Activated CD8-positive, alpha-beta memory T cell treated with anti-CD3 and anti-CD28 coated beads for 36 hours (primary cell): ENCODE data around the gene ERO1A. TPM values are rescaled to one million over a fixed set of nuclear protein-coding genes. Genes with fewer than 3 reads are reported as not detected.

Experiments
- CTCF ChIA-PET: fragments of 350-600 bp; sonication (Branson Sonifier 250); formaldehyde crosslinking; loops from one replicate; lab custom pipeline; 2021; ENCODE audit warnings: antibody characterized with exemption; lab: Charles Lee
- POLR2A ChIA-PET: fragments of 350-600 bp; sonication (Branson Sonifier 250); formaldehyde crosslinking; loops from one replicate; lab custom pipeline; 2021; ENCODE audit warnings: antibody characterized with exemption; lab: Charles Lee
- total RNA-seq, 2 experiments: library from RNA; stranded (reverse); gene quantifications; one replicate each; pipeline ENCODE4 v1.2.3, GENCODE V29; 2021

Gene ERO1A
- total RNA-seq, 2 experiments from 2014 or later: 130 TPM

- ChIA-PET POLR2A (no interaction called here), CTCF (no interaction called here)
These were observed 10.9 kb upstream of the ERO1A start for GRCh38 chr14:52706286-52706685.

DNA sequence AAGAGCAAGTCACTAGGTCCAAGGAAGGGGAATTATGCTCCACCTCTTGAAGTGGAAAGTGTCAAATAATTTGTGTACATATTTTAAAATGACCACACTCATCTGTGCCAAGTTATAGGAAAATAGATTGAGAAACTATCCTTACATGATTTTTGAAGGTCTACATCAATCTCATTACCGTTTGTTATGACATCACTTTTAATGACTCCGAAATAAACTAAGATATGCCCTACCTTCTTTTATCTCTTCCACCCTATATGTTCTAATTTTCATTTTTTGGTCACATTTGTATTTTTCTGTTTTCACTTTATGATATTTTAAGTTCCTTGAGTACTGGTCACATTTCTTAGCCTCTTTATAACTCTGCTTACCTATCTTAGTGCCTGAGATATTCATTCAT lies 8.3 kb upstream of the ERO1A start:
- ChIA-PET CTCF (no interaction called here), POLR2A (no interaction called here)

- POLR2A ChIA-PET: no interaction called here
- CTCF ChIA-PET: no interaction called here
These were observed 7.9 kb upstream of the ERO1A start for GRCh38 chr14:52703225-52703624.

DNA sequence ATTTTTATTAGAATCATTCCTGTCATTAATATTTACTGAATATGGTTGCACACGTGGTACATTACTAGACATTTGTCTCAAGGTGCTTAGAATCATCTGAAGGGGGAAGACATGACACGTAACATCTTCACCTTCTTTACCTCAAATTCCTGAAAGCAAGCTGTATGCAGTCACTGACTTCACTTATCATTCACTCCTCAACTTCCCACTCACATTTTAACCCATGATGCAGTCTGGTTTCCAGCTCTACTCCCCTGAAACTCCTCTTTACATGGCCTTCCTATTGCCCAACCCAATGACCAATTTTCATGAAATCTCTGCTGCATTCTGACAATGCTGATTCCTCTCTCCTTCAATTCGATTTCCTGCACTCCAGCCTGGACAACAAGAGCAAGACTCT lies 5.9 kb upstream of the ERO1A start:
- ChIA-PET CTCF (interaction anchor here (0.7 kb wide), 1 partner anchor 61 kb away, joined by 3 read pairs; no protein-coding TSS in a partner anchor), POLR2A (interaction anchor here (0.5 kb wide), 1 partner anchor 29 kb away, joined by 8 read pairs; no protein-coding TSS in a partner anchor)

DNA sequence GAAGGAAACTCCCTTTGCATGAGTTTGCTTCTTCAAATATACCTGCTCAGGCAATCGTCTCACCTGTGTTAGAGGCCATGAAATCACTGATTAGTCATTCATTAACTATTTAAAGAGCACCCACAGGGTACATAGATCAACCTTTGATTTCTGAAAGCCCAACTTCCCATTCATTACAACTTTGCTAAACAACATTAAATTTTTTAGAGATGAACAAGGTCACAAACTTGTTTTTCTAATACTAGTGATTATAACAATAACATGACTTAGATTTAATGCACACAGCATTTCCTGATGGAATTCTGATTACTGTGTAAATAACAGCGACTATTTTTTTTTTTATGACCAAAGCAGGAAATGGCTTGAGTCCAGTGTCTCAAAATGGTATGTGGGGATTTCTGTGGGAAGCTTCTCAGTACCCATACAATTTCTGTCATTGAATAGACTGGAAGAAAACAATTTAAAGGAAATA lies 5.4 kb upstream of the ERO1A start:
- POLR2A ChIA-PET: interaction anchor here (0.5 kb wide), 1 partner anchor 28 kb away, joined by 8 read pairs; no protein-coding TSS in a partner anchor
- CTCF ChIA-PET: interaction anchor here (0.7 kb wide), 1 partner anchor 62 kb away, joined by 3 read pairs; no protein-coding TSS in a partner anchor

DNA sequence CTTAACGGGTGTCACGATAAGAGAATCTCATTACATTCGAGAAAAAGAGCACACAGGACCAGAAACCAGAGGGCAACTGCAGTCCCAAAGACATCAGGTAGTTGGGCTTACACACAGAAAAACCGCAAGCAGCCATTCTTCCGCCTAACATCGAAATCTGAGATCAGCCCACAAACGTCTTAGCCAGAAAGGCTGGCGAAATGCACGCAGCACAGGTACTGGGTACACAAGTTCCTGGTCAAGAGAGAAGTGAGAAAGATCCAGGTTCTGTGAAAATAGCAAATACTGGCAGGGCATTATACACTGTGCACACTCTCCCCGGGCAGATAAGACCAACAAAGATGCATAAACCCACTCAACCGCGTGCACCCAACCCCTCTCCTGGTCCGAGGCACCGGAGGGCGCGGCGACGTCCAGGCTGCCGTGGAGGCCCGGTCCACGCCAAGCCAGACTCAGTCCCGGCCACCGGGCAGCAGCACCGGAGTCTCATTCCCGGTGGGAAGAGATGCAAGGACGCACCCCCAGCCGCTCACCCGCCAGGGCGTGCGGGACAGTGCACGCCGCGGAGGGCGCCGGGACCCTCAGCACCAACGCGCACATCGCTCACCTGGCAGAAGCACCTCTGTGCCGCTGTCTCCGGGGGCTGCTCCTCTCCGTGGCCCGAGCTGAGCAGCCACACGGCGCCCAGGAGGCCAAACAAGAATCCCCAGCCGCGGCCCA lies 437 bp downstream of the ERO1A start:
- ChIA-PET CTCF (no interaction called here), POLR2A (interaction anchor here (0.6 to 1.6 kb wide), 7 partner anchors 10 to 1791 kb away, joined by 3 to 9 read pairs (median 3); partner anchors contain the start of genes GPR137C, PSMC6, STYX and TXNDC16)

- CTCF ChIA-PET: no interaction called here
- POLR2A ChIA-PET: no interaction called here
These were observed 1.8 kb downstream of the ERO1A start for GRCh38 chr14:52693532-52693931.

DNA sequence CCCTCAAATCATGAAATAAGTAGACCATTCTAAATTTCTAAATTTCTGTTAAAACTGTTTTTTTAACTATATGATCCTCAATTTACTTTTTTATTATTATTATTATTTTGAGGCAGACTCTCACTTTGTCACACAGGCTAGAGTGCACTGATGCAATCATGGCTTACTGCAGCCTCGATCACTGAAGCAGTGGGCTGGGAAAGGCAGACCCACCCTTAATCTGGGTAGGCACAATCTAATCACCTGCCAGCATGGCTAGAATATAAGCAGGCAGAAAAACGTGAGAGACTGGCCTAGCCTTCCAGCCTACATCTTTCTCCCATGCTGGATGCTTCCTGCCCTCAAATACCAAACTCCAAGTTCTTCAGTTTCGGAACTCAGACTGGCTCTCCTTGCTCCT lies 2.3 kb downstream of the ERO1A start:
- ChIA-PET CTCF (no interaction called here), POLR2A (no interaction called here)

- CTCF ChIA-PET: interaction anchor here (0.6 kb wide), 1 partner anchor 388 kb away, joined by 3 read pairs; no protein-coding TSS in a partner anchor
These were observed 3.0 kb downstream of the ERO1A start for GRCh38 chr14:52692248-52692962.

DNA sequence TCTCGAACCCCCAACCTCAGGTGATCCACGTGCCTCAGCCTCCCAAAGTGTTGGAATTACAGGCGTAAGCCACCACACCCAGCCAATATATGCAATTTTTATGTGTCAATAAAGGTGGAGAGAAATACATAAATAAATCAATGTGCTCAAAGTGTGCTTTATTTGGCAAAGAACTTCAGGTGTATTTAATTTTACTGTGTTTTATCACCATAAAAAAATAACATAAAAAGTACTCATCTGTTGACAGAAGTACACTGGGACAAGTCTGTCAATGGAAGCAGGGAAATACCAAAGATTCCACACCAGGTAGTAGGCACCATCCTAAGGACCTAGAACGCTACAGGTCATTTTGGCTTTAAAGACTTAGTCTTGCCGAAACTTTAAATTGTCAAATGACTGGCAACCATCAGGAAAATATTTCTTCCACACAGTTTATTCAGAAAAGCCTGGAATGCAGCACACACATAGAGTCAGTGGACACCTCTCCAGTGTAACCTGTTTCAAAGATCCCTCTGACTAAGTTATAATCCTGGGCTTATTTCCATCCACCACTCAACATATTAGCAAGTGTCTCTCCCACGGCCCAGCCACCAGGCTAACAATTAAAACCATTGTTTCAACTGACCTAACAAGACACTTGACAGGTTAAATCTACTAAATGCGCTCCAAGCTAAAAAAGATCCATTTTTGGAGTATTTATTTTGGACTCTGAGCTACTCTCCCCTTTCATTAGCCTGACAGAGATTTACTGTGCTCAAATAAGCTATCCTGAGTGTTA lies 4.2 kb downstream of the ERO1A start:
- POLR2A ChIA-PET: no interaction called here
- CTCF ChIA-PET: no interaction called here

More at GRCh38 chr14:52692248-52692962, 3.0 kb downstream of the ERO1A start:
- POLR2A ChIA-PET: no interaction called here

- ChIA-PET POLR2A (no interaction called here), CTCF (interaction anchor here (1.2 kb wide), 1 partner anchor 14 kb away, joined by 3 read pairs; no protein-coding TSS in a partner anchor)
These were observed 9.2 kb downstream of the ERO1A start for GRCh38 chr14:52686176-52686575.

DNA sequence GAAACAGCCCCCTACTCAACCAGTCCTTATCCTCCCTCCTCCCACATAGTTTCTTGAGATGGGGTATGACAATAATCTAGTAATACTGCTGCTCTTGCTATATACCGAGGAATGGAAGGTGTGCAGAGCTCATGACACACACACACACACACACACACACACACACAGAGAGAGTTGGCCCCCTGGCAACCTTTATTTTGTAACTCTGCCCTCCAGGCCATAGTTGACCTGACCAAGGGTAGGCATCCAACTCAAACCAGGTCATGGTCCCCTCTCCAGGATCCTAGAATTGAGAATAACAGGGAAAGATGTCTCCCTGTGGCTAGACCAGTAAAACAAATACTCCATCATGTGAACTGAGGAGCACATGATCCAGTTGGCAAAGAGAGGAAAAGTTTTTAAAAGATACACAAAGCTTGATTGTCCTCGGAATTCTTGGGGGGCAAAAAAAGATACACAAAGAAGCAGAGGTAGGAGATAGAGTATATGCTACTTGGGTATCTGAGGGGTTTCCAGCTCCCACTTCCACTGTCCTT lies 11.3 kb downstream of the ERO1A start:
- POLR2A ChIA-PET: no interaction called here
- CTCF ChIA-PET: interaction anchor here (0.6 kb wide), 1 partner anchor 242 kb away, joined by 3 read pairs; no protein-coding TSS in a partner anchor

GRCh38 chr14:52678591-52678990 lies 16.8 kb downstream of the ERO1A start:
- CTCF ChIA-PET: no interaction called here
- POLR2A ChIA-PET: no interaction called here

- ChIA-PET CTCF (no interaction called here), POLR2A (no interaction called here)
These were observed 31.5 kb downstream of the ERO1A start for GRCh38 chr14:52663850-52664249.

DNA sequence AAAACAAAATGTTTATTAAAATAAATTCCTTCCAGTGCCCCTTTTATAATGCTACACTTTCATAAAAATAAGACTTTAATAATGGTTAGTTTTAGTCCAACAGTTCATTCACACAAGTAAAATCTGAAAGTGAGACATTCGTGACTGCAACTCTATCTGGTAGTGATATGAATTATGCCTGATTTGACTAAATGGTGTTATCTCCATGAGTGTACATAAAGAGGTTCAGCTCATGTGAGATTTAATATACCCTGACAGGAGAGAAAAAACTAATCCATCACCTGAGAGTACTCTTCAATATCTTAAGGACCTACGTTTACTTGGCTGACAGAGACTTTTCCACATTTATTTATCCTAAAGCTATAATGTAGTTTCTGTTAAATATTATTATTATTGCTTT lies 34.0 kb downstream of the ERO1A start:
- ChIA-PET CTCF (no interaction called here), POLR2A (no interaction called here)

- ChIA-PET CTCF (no interaction called here), POLR2A (interaction anchor here (0.6 kb wide), 1 partner anchor 15 kb away, joined by 3 read pairs; no protein-coding TSS in a partner anchor)
These were observed 34.5 kb downstream of the ERO1A start for GRCh38 chr14:52660832-52661231.

- POLR2A ChIA-PET: interaction anchor here (0.6 kb wide), 1 partner anchor 14 kb away, joined by 3 read pairs; no protein-coding TSS in a partner anchor
- CTCF ChIA-PET: no interaction called here
These were observed 35.0 kb downstream of the ERO1A start for GRCh38 chr14:52660325-52660724.

DNA sequence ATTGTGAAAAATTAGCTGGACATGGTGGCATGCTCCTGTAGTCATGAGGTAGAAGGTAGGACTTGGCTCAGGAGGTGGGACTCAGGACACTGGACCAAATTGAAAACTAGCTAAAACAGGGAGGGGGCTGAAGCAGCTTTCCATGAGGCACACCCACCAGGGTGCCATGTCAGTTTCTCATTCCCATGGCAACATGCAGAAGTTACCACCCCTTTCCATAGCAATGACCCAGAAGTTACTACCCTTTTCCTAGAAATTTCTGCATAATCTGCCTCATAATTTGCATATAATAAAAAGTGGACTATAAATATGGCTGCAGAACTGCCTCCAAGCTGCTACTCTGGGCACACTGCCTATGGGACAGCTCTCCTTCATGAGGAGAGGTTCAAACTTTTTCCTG lies 38.5 kb downstream of the ERO1A start:
- ChIA-PET POLR2A (interaction anchor here (0.7 kb wide), 1 partner anchor 66 kb away, joined by 6 read pairs; no protein-coding TSS in a partner anchor), CTCF (no interaction called here)

DNA sequence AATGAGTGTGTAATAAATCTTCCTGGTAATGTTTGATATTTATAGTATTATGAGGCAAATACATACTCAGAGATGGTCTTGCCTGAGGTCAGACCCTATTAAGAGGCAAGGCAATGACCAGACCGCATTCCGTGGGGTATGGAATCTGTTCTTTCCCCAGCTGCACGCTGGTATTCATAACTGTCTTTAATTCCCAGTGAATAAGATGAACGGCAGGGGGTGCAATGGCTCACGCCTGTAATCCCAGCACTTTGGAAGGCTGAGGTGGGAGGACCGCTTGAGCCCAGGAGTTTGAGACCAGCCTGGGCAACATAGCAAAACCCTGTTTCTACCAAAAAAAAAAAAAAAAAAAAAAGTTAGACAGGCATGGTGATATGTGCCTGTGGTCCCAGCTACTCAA lies 44.6 kb downstream of the ERO1A start:
- POLR2A ChIA-PET: interaction anchor here (0.7 kb wide), 1 partner anchor 370 kb away, joined by 11 read pairs; no protein-coding TSS in a partner anchor

More for the DNA sequence above, 44.6 kb downstream of the ERO1A start:
- CTCF ChIA-PET: interaction anchor here (0.7 kb wide), 1 partner anchor 249 kb away, joined by 3 read pairs; no protein-coding TSS in a partner anchor
